SK-N-MC (cell line): ENCODE results near the gene PFN3.

Experiments used
- EZH2 ChIP-seq: fragments of 200-600 bp; sonication (generic); IDR thresholded peaks from one replicate; pipeline ENCODE4 v1.6.1; 2017; ENCODE audit warnings: antibody characterized with exemption
- FOXP2 ChIP-seq: optimal IDR thresholded peaks from 2 replicates; pipeline ENCODE3; 2011; ENCODE audit warnings: mild to moderate bottlenecking, moderate library complexity; ENCODE audit not compliant: insufficient read depth; ENCODE audit errors: extremely low read length, control extremely low read depth
- POLR2AphosphoS5 ChIP-seq: IDR thresholded peaks from 2 replicates; pipeline ENCODE4 v1.6.1; 2012; ENCODE audit warnings: mild to moderate bottlenecking, low read depth, low read length, borderline replicate concordance

DNA sequence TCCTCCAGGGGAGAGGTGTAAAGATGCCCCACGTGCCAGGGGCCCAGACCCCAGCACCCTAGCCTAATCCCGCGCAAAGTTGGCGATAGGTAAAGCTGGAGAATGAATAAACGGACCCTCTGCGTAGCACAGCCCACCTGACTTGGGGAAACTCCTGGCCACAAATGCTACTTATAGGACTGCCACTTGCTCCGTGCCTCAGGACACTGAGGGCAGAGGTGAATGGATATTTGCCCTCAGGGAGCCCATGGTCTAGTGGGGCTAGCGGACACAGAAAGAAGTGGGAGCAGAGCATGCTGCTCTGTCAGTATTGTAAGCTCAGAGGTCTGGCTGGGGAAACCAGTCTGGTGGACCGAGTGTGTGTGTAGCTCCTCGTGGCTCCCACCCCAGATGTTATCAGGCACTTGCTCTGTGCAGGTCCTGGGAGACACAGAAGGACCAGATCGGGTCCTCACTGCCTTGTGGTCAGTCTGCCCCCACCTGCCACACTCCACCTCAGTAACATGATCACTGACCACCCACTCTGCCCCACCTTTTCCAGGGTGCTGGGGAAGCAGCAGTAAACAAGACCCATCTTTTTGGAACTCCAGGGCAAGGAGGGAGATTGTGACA, 26.9 kb upstream of the PFN3 start:
- TF ChIP-seq POLR2AphosphoS5 = no peak
- no peak for TF ChIP-seq EZH2
- TF ChIP-seq FOXP2 = no peak
